BLaER1 treated with 17β-estradiol and CSF1 and Interleukin-3, amounts not matched to agents 10 nM and 100 nM (cell line): Measurements from ENCODE around the gene GNAI1.

Experiments
- H3K27ac ChIP-seq, 11 experiments: shearing (Covaris generic); formaldehyde crosslinking; 2 replicates each; pipeline ENCODE4 v1.8.1; 2022
- H3K27me3 ChIP-seq, 11 experiments: shearing (Covaris generic); formaldehyde crosslinking; 2 replicates each; pipeline ENCODE4 v1.8.1; 2022
- H3K36me3 ChIP-seq, 11 experiments: shearing (Covaris generic); formaldehyde crosslinking; 2 replicates each; pipeline ENCODE4 v1.8.1; 2022
- H3K4me1 ChIP-seq, 10 experiments: shearing (Covaris generic); formaldehyde crosslinking; 2 replicates each; pipeline ENCODE4 v1.8.1; 2022
- H3K4me2 ChIP-seq, 11 experiments: shearing (Covaris generic); formaldehyde crosslinking; 2 replicates each; pipeline ENCODE4 v1.8.1; 2022
- H3K4me3 ChIP-seq, 10 experiments: shearing (Covaris generic); formaldehyde crosslinking; 2 replicates each; pipeline ENCODE4 v1.8.1; 2022
- H3K9ac ChIP-seq, 11 experiments: shearing (Covaris generic); formaldehyde crosslinking; 2 replicates each; pipeline ENCODE4 v1.8.1; 2022
- H3K9me3 ChIP-seq, 11 experiments: shearing (Covaris generic); formaldehyde crosslinking; replicated peaks in 1 of 11; 2 replicates each; pipeline ENCODE4 v1.8.1; 2022
- H4K20me1 ChIP-seq, 11 experiments: shearing (Covaris generic); formaldehyde crosslinking; 2 replicates each; pipeline ENCODE4 v1.8.1; 2022
- Cebpa-rat ChIP-seq, 11 experiments: shearing (Covaris generic); IDR thresholded peaks; 2 replicates each; pipeline ENCODE4 v1.8.1; 2022

GNAI1 gene

DNA sequence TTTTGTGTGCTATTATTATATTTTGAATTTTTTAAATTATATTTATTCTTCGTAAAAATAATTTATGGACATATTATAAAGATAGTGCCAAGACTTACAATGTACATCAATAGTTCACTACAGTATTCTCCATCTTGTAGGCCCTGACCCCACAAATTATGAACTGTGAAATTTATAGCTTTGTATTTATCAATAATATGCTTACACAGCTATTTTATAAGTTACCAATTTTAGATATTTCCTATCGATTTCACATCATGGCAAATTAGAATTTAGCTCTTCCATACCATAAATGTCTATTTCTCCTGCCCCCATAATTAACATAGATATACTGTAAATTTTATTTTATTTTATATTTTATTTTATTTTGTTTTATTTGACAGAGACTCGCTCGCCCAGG, 34.4 kb upstream of the GNAI1 start:
- H3K9ac ChIP-seq, result no peak overlapping the region
- no peaks in the 10 kb centered on the region for H4K20me1 ChIP-seq
- H3K27me3 ChIP-seq, result no peaks in the 10 kb centered on the region
- no peak overlapping the region for H3K4me2 ChIP-seq
- no peak overlapping the region for H3K4me3 ChIP-seq
- peaks cover 0 to 9% (median 5%) of the 10 kb centered on the region in 11 experiments; a peak in 8 of 22 replicates for H3K9me3 ChIP-seq
- no peak for TF ChIP-seq Cebpa-rat (IDR thresholded peaks at IDR 0.05)
- H3K27ac ChIP-seq, result no peak overlapping the region
- H3K36me3 ChIP-seq, result no peaks in the 10 kb centered on the region
- peaks cover under 1 to 4% (median 2%) of the 10 kb centered on the region in 10 experiments; a peak in 16 of 20 replicates for H3K4me1 ChIP-seq

DNA sequence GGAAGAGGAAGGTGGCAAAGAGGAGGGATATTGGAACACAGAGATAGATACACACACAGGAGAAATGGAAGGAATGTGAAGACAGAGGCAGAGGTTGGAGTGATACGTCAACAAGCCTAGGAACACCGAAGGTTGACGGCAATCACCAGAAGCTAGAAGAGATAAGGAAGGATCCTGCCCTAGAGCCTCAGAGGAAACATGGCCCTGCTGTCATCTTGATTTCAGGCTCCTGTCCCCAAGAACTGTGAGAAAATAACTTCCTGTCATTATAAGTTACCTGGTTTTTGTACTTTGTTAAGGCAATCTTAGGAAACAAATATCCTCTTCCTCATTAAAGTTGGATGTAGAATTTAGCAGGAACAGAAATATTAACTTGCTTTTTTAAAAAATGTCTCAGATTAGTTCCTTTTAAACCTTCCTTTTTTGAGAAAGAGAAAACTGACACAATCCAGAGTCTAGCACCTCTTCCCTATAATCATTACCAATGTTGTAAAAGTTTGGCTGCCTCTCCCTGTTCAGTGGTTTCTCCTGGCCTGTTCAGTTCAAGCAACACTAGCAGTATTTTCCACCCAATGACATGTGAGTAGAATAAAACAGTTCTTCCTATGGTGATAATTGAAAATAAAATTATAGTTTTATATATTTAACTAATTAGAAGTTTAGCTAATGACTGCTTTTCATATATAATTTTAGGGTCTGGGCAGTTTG, 28.8 kb upstream of the GNAI1 start:
- Histone ChIP-seq H3K27ac (peak overlapping the region in 9 of 11 experiments; percentile 36 to 88 (median 81); a peak in 17 of 22 replicates), H3K36me3 (no peaks in the 10 kb centered on the region), H3K4me3 (no peak overlapping the region), H3K4me1 (peaks cover 29 to 35% (median 33%) of the 10 kb centered on the region in 10 experiments), H4K20me1 (no peaks in the 10 kb centered on the region), H3K9ac (peak overlapping the region in 5 of 11 experiments; percentile 14 to 69 (median 64); a peak in 3 of 22 replicates), H3K4me2 (peak overlapping the region; percentile 2 to 86 (median 75); a peak in 19 of 22 replicates), H3K9me3 (peaks cover 0 to 9% (median 5%) of the 10 kb centered on the region in 11 experiments; a peak in 8 of 22 replicates), H3K27me3 (no peaks in the 10 kb centered on the region)
- no peak for TF ChIP-seq Cebpa-rat (IDR thresholded peaks at IDR 0.05)

- Histone ChIP-seq H3K4me1 (peaks cover 29 to 35% (median 33%) of the 10 kb centered on the region in 10 experiments), H3K9me3 (peaks cover 0 to 9% (median 5%) of the 10 kb centered on the region in 11 experiments; a peak in 7 of 22 replicates), H3K27me3 (no peaks in the 10 kb centered on the region), H3K27ac (peak overlapping the region in 10 of 11 experiments; percentile 36 to 88 (median 76); a peak in 20 of 22 replicates), H3K4me2 (peak overlapping the region; percentile 58 to 86 (median 75)), H4K20me1 (no peaks in the 10 kb centered on the region), H3K4me3 (peak overlapping the region in 2 of 10 experiments; percentile 15 to 50; a peak in 4 of 20 replicates), H3K36me3 (no peaks in the 10 kb centered on the region), H3K9ac (peak overlapping the region in 9 of 11 experiments; percentile 5 to 69 (median 45); a peak in 12 of 22 replicates)
- no peak for TF ChIP-seq Cebpa-rat (IDR thresholded peaks at IDR 0.05)
Measured at GRCh38 chr7:80106498-80107113, 28.0 kb upstream of the GNAI1 start.

GRCh38 chr7:80107278-80107677, 27.4 kb upstream of the GNAI1 start:
- no peaks in the 10 kb centered on the region for H3K36me3 ChIP-seq
- H3K27me3 ChIP-seq, result no peaks in the 10 kb centered on the region
- peak overlapping the region in 10 of 11 experiments; percentile 36 to 88 (median 76); a peak in 19 of 22 replicates for H3K27ac ChIP-seq
- TF ChIP-seq Cebpa-rat (IDR thresholded peaks at IDR 0.05), result no peak
- no peaks in the 10 kb centered on the region for H4K20me1 ChIP-seq
- peak overlapping the region in 1 of 10 experiments; percentile 50; a peak in 4 of 20 replicates for H3K4me3 ChIP-seq
- H3K9ac ChIP-seq, result peak overlapping the region in 5 of 11 experiments; percentile 14 to 69 (median 64); a peak in 9 of 22 replicates
- H3K4me1 ChIP-seq, result peaks cover 29 to 35% (median 33%) of the 10 kb centered on the region in 10 experiments
- peaks cover 0 to 6% (median 3%) of the 10 kb centered on the region in 11 experiments; a peak in 7 of 22 replicates for H3K9me3 ChIP-seq
- H3K4me2 ChIP-seq, result peak overlapping the region; percentile 58 to 86 (median 75)

DNA sequence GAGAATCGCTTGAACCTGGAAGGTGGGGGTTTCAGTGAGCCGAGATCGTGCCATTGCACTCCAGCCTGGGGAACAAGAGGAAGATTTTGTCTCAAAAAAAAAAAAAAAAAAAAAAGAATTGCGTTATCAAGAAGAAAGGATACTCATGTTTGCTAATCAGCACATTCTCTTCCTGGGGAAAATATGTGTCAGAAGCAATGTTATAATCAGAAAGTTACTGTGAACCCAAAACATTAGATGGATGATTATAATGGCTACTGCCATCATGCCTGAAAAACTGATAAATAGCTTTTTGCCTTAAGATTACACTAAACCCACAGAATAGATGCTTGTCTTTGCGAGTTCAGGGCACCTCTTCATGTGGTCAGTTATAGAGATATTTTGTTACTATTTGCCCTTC, 24.3 kb upstream of the GNAI1 start:
- Histone ChIP-seq H3K4me3 (no peak overlapping the region), H3K9ac (no peak overlapping the region), H3K27ac (no peak overlapping the region), H3K9me3 (no peaks in the 10 kb centered on the region), H3K4me1 (peaks cover 28 to 31% (median 30%) of the 10 kb centered on the region in 10 experiments), H4K20me1 (no peaks in the 10 kb centered on the region), H3K27me3 (no peaks in the 10 kb centered on the region), H3K36me3 (no peaks in the 10 kb centered on the region), H3K4me2 (no peak overlapping the region)
- TF ChIP-seq Cebpa-rat (IDR thresholded peaks at IDR 0.05), result no peak

DNA sequence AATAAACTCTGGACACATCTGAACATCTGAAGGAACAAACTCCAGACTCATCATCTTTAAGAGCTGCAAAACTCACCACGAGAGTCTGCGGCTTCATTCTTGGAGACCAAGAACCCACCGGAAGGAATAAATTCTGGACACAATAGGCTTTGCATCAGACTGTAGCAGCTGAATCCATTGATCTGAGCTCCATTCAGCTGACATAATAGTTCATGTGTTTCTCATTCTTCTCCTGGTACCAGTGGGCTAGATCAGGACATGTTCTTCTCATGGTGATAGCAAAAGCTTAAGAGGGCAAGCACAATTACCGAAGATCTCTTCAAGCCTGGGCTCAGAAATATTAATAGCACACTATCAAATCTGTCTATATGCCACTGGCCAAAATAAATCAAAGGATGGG, 20.5 kb upstream of the GNAI1 start:
- no peak overlapping the region for H3K4me3 ChIP-seq
- no peaks in the 10 kb centered on the region for H4K20me1 ChIP-seq
- H3K9me3 ChIP-seq, result no peaks in the 10 kb centered on the region
- no peaks in the 10 kb centered on the region for H3K36me3 ChIP-seq
- no peaks in the 10 kb centered on the region for H3K4me1 ChIP-seq
- H3K27me3 ChIP-seq, result no peaks in the 10 kb centered on the region
- no peak overlapping the region for H3K9ac ChIP-seq
- H3K4me2 ChIP-seq, result no peak overlapping the region
- no peak overlapping the region for H3K27ac ChIP-seq
- TF ChIP-seq Cebpa-rat (IDR thresholded peaks at IDR 0.05), result no peak

- peaks cover 0 to under 1% (median 0%) of the 10 kb centered on the region in 11 experiments; a peak in 1 of 22 replicates for H3K9me3 ChIP-seq
- no peaks in the 10 kb centered on the region for H4K20me1 ChIP-seq
- peak overlapping the region; percentile 28 to 66 (median 53) for H3K4me2 ChIP-seq
- no peak overlapping the region for H3K9ac ChIP-seq
- H3K36me3 ChIP-seq, result no peaks in the 10 kb centered on the region
- H3K4me1 ChIP-seq, result peaks cover 16 to 31% (median 20%) of the 10 kb centered on the region in 10 experiments
- TF ChIP-seq Cebpa-rat (IDR thresholded peaks at IDR 0.05), result no peak
- no peak overlapping the region for H3K4me3 ChIP-seq
- H3K27ac ChIP-seq, result peak overlapping the region in 4 of 11 experiments; percentile 40 to 49 (median 45); a peak in 5 of 22 replicates
- no peaks in the 10 kb centered on the region for H3K27me3 ChIP-seq
Measured at GRCh38 chr7:80124526-80125264, 9.9 kb upstream of the GNAI1 start.

- Histone ChIP-seq H3K9ac (no peak overlapping the region), H3K4me1 (peaks cover 18 to 31% (median 21%) of the 10 kb centered on the region in 10 experiments), H3K27me3 (no peaks in the 10 kb centered on the region), H3K4me2 (peak overlapping the region; percentile 9 to 76 (median 35); a peak in 14 of 22 replicates), H3K27ac (peak overlapping the region in 2 of 11 experiments; percentile 28 to 36; a peak in 2 of 22 replicates), H3K36me3 (no peaks in the 10 kb centered on the region), H3K9me3 (peaks cover 10 to 18% (median 15%) of the 10 kb centered on the region in 11 experiments), H3K4me3 (no peak overlapping the region), H4K20me1 (no peaks in the 10 kb centered on the region)
- TF ChIP-seq Cebpa-rat (IDR thresholded peaks at IDR 0.05), result no peak
Measured at GRCh38 chr7:80127412-80128160, 7.0 kb upstream of the GNAI1 start.
